Endothelial cell of umbilical vein (primary cell): ENCODE data around the gene PPP1R1B. TPM values are rescaled to one million over a fixed set of nuclear protein-coding genes. Genes with fewer than 3 reads are reported as not detected.

ENCODE experiments used
- BruUV-seq: library from RNA; stranded (reverse); fragments of 400-500 nt; replicated peaks from 2 replicates; lab custom pipeline; 2021; lab: Mats Ljungman, UMichigan
- CTCF ChIA-PET: fragments of 300-600, 350-600 bp; sonication (Branson Sonifier 250); formaldehyde crosslinking; loops from one replicate; lab custom pipeline; 2021; ENCODE audit warnings: antibody characterized with exemption, inconsistent platforms; lab: Charles Lee
- POLR2A ChIA-PET: fragments of 300-600, 350-600 bp; sonication (Branson Sonifier 250); formaldehyde crosslinking; loops from one replicate; lab custom pipeline; 2021; ENCODE audit warnings: antibody characterized with exemption, inconsistent platforms; lab: Charles Lee
- DNase-seq: peaks from one replicate; pipeline ENCODE4 v3.0.0-alpha.2; 2011; ENCODE audit warnings: low read depth, low spot score
- FAIRE-seq: peaks from 2 replicates; lab custom pipeline; 2011; peaks lifted over from hg19 to GRCh38; lab: Jason Lieb, UNC
- H2AFZ ChIP-seq: 2 replicates; pipeline ENCODE4 v1.6.0; 2012; ENCODE audit warnings: low read depth, low read length, control low read depth, inconsistent platforms
- H3K27ac ChIP-seq: 2 replicates; pipeline ENCODE4 v1.5.1; 2011; ENCODE audit warnings: low read depth, mild to moderate bottlenecking, control low read depth, low read length, moderate library complexity; ENCODE audit not compliant: insufficient read depth
- H3K27me3 ChIP-seq, 2 experiments: 2 replicates each; pipeline versions ENCODE4 v1.6.0 to v1.6.1; 2011; ENCODE audit warnings: low read length in 2 of 2, mixed read lengths in 1 of 2; ENCODE audit not compliant: control insufficient read depth in 2 of 2, insufficient read depth in 2 of 2
- H3K36me3 ChIP-seq, 2 experiments: 2 replicates in 1 of 2; 3 replicates in 1 of 2; pipeline ENCODE4 v1.5.1; 2011; ENCODE audit warnings: low read length in 2 of 2, mild to moderate bottlenecking in 1 of 2, moderate library complexity in 1 of 2; ENCODE audit not compliant: control insufficient read depth in 2 of 2, insufficient read depth in 2 of 2; ENCODE audit errors: extremely low read depth in 1 of 2
- H3K4me1 ChIP-seq: 3 replicates; pipeline ENCODE4 v1.5.1; 2011; ENCODE audit warnings: mild to moderate bottlenecking, low read length; ENCODE audit not compliant: control insufficient read depth, insufficient read depth; ENCODE audit errors: extremely low read depth
- H3K4me2 ChIP-seq: 2 replicates; pipeline ENCODE4 v1.6.1; 2011; ENCODE audit warnings: low read length, control low read depth, mixed read lengths; ENCODE audit not compliant: insufficient read depth
- H3K4me3 ChIP-seq, 3 experiments: fragments of 200-600 bp in 1 of 3; sonication (generic), shearing (Covaris generic) in 1 of 3; replicated peaks in 1 of 3; 2 replicates each; pipeline ENCODE4 v1.5.1; 2011 to 2016; ENCODE audit warnings: control low read depth in 3 of 3, low read length in 3 of 3, mild to moderate bottlenecking in 2 of 3, inconsistent platforms in 1 of 3, low read depth in 1 of 3, moderate library complexity in 1 of 3; ENCODE audit not compliant: insufficient read depth in 1 of 3
- H3K79me2 ChIP-seq: 2 replicates; pipeline ENCODE4 v1.6.0; 2012; ENCODE audit warnings: low read length, inconsistent platforms; ENCODE audit not compliant: control insufficient read depth, insufficient read depth
- H3K9ac ChIP-seq: replicated peaks from 2 replicates; pipeline ENCODE3; 2011; ENCODE audit warnings: low read length, control low read depth; ENCODE audit not compliant: insufficient read depth; ENCODE audit errors: extremely low read depth
- H3K9me1 ChIP-seq: replicated peaks from 3 replicates; pipeline ENCODE4 v1.6.0; 2011; ENCODE audit warnings: mild to moderate bottlenecking, low read length; ENCODE audit not compliant: control insufficient read depth, insufficient read depth; ENCODE audit errors: extremely low read depth
- H3K9me3 ChIP-seq: replicated peaks from 2 replicates; pipeline ENCODE4 v1.5.1; 2012; ENCODE audit warnings: low read length, inconsistent platforms; ENCODE audit not compliant: control insufficient read depth, insufficient read depth
- H4K20me1 ChIP-seq: replicated peaks from 2 replicates; pipeline ENCODE3; 2011; ENCODE audit warnings: mild to moderate bottlenecking, low read length; ENCODE audit not compliant: control insufficient read depth, insufficient read depth; ENCODE audit errors: extremely low read depth
- CTCF ChIP-seq, 2 donors: IDR thresholded peaks; 1 replicate in 1 of 2; 2 replicates in 1 of 2; pipeline ENCODE4 v1.5.1; 2011; ENCODE audit warnings: low read length in 2 of 2, mild to moderate bottlenecking in 2 of 2, moderate library complexity in 2 of 2, control low read depth in 1 of 2, inconsistent platforms in 1 of 2, low read depth in 1 of 2; ENCODE audit not compliant: insufficient read depth in 1 of 2; ENCODE audit errors: extremely low read depth in 1 of 2
- EZH2 ChIP-seq: IDR thresholded peaks from 2 replicates; pipeline ENCODE4 v1.6.1; 2012; ENCODE audit warnings: borderline replicate concordance, low read depth, mild to moderate bottlenecking, moderate library complexity, low read length, inconsistent platforms; ENCODE audit not compliant: severe bottlenecking
- FOS ChIP-seq: IDR thresholded peaks from 2 replicates; pipeline ENCODE4 v1.6.1; 2011; ENCODE audit warnings: mild to moderate bottlenecking, low read length, moderate library complexity, borderline replicate concordance; ENCODE audit not compliant: insufficient read depth
- GATA2 ChIP-seq: IDR thresholded peaks from 2 replicates; pipeline ENCODE4 v1.7.0; 2011; ENCODE audit warnings: low read depth, mild to moderate bottlenecking, moderate library complexity, mixed read lengths, low read length; ENCODE audit not compliant: insufficient read length, insufficient read depth
- JUN ChIP-seq: IDR thresholded peaks from 2 replicates; pipeline ENCODE4 v1.6.1; 2011; ENCODE audit warnings: borderline replicate concordance, low read depth; ENCODE audit not compliant: insufficient read length, insufficient read depth
- MYC ChIP-seq: IDR thresholded peaks from one replicate; pipeline ENCODE4 v1.6.1; 2011; ENCODE audit warnings: mild to moderate bottlenecking, low read depth, low read length
- POLR2A ChIP-seq: IDR thresholded peaks from 2 replicates; pipeline ENCODE4 v1.6.1; 2012; ENCODE audit warnings: low read depth, mild to moderate bottlenecking, control low read depth, low read length
- POLR2AphosphoS5 ChIP-seq: IDR thresholded peaks from 2 replicates; pipeline ENCODE4 v1.6.1; 2012; ENCODE audit warnings: low read depth, mild to moderate bottlenecking, control low read depth, low read length, moderate library complexity; ENCODE audit not compliant: insufficient read depth
- dilution Hi-C: fragments of 300-500 bp; cut with MboI; formaldehyde crosslinking; loops from one replicate; pipeline ENCODE4 v1.15.0; 2019; ENCODE audit warnings: low sequenced_read_pairs; ENCODE audit not compliant: extremely low pct_ligation_motif_present
- intact Hi-C: fragments of 100-400 bp; cut with micrococcal nuclease; formaldehyde crosslinking; loops from one replicate; pipeline ENCODE4 v1.10.0; 2022
- polyA plus RNA-seq, 4 experiments: library from polyadenylated mRNA; depleted of rRNA in 3 of 4; stranded (reverse) in 3 of 4; unstranded in 1 of 4; fragments of >200 nt; gene quantifications; 2 replicates each; pipeline versions ENCODE4 v1.2.1 to v1.2.3, GENCODE V29; 2011 to 2012; ENCODE audit warnings: missing spikeins in 1 of 4
- total RNA-seq: library from RNA; stranded (reverse); gene quantifications from 2 replicates; pipeline ENCODE4 v1.2.3, GENCODE V29; 2021
- TF ChIP-seq, protein P1 (sequence below): IDR thresholded peaks from 2 replicates; pipeline ENCODE4 v1.6.1; 2011; ENCODE audit not compliant: insufficient read depth, insufficient read length

PPP1R1B gene
- total and polyA plus RNA-seq, 2 donors (not counting 3 experiments of a cell fraction or from before 2014, with no cell fraction given) = not detected

DNA sequence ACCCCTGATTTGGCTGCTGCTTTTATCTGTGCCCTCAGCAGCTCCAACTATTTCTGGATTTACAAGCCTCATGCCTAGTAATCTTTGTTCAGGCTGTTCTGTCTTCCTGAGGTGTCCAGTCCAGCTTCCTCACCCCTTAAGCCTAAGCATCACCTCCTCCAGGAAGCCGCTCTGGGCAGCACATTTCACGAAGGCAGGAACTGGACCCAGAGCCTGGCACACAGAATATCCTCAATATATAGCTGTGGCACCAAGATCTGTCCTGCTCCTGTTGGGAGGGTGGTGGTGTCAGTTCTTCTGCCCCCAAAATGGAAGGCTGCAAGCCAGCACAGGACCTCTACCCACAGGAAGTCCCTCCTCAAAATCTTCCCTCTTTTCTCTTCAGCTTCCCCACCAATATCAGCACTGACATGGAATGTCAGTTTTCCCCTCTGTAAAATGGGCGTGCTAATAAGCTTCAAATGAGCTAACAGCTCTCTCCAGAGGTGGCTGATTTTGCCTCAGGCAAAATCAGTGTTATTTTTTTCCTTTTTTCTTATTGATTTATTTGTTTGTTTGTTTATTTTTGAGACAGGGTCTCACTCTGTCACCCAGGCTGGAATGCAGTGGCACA is 12.1 kb upstream of the PPP1R1B start:
- peaks cover 7 to 9% of the 10 kb centered on the region in 2 experiments for H3K27me3 ChIP-seq
- FAIRE-seq = no peak

DNA sequence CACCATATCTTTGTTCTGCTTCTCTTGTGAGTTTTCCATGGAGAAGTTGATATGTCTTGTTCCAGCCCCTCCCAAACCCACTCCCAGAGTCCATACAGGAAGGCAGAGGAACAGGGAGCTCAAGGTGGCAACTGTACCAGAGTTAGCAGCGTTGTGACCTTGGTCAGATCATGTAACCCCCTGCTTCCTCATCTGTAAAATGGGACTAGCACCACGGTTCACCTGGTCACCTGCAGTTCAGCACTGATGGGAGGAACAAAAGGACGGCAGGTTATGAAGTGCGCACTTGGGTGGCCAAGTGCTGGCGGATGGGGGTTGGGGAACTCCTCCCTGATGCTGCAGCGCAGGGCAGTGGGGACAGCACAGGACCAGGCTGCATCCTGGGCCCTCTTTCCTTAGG is 11.3 kb upstream of the PPP1R1B start:
- H3K9ac ChIP-seq = no peak overlapping the region
- H4K20me1 ChIP-seq = no peaks in the 10 kb centered on the region
- no peak overlapping the region for H3K4me2 ChIP-seq
- peaks cover 6 to 8% of the 10 kb centered on the region in 2 experiments for H3K27me3 ChIP-seq
- no peaks in the 10 kb centered on the region for H3K79me2 ChIP-seq
- H3K4me1 ChIP-seq = peaks cover 10% of the 10 kb centered on the region
- intact Hi-C loops (no loop called here), dilution Hi-C loops (no loop called here)
- FAIRE-seq (no peak), DNase-seq (no peak)
- no peaks in the 10 kb centered on the region for H3K36me3 ChIP-seq
- no peak for TF ChIP-seq CTCF (IDR thresholded peaks at IDR 0.05; ENCODE audit: extremely low read depth in 1 of 2, insufficient read depth in 1 of 2, low read depth in 1 of 2, low read length in 2 of 2)
- no peak for TF ChIP-seq EZH2
- no peak for TF ChIP-seq GATA2
- TF ChIP-seq POLR2AphosphoS5 = no peak
- TF ChIP-seq JUN = no peak
- no peak for TF ChIP-seq MYC
- TF ChIP-seq POLR2A = no peak
- TF ChIP-seq FOS = no peak
- TF ChIP-seq, protein P1, sequence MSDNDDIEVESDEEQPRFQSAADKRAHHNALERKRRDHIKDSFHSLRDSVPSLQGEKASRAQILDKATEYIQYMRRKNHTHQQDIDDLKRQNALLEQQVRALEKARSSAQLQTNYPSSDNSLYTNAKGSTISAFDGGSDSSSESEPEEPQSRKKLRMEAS = no peak
- H3K9me3 ChIP-seq = no peaks in the 10 kb centered on the region
- no peak overlapping the region for H3K4me3 ChIP-seq
- no TSS peak for BruUV-seq
- ChIA-PET CTCF (interaction anchor here (0.6 to 1.5 kb wide), 4 partner anchors 8 to 68 kb away, joined by 3 to 5 read pairs (median 4); no protein-coding TSS in a partner anchor), POLR2A (no interaction called here)
- no peaks in the 10 kb centered on the region for H3K9me1 ChIP-seq
- H3K27ac ChIP-seq = no peak overlapping the region
- H2AFZ ChIP-seq = no peak overlapping the region

More for the DNA sequence above, 12.1 kb upstream of the PPP1R1B start:
- POLR2A ChIA-PET = no interaction called here
- Histone ChIP-seq H3K4me1 (peaks cover 10% of the 10 kb centered on the region), H2AFZ (no peak overlapping the region), H3K27ac (no peak overlapping the region), H3K4me2 (no peak overlapping the region), H4K20me1 (no peaks in the 10 kb centered on the region), H3K9ac (no peak overlapping the region), H3K36me3 (no peaks in the 10 kb centered on the region), H3K79me2 (no peaks in the 10 kb centered on the region), H3K9me1 (no peaks in the 10 kb centered on the region), H3K4me3 (no peak overlapping the region), H3K9me3 (no peaks in the 10 kb centered on the region)
- CTCF ChIA-PET = interaction anchor here (0.7 to 1.5 kb wide), 4 partner anchors 8 to 67 kb away, joined by 3 to 5 read pairs (median 3); no protein-coding TSS in a partner anchor
- dilution Hi-C loops (no loop called here), intact Hi-C loops (no loop called here)
- no TSS peak for BruUV-seq
- no peak for DNase-seq
- no peak for TF ChIP-seq POLR2A
- TF ChIP-seq EZH2 = no peak
- TF ChIP-seq GATA2 = no peak
- TF ChIP-seq FOS = no peak
- TF ChIP-seq MYC = no peak
